GM23248 (cell line): ENCODE data around the gene CHGA.

Source experiments
- EZH2 ChIP-seq: fragments of 200-600 bp; sonication (generic); IDR thresholded peaks from 2 replicates; pipeline ENCODE4 v1.6.1; 2018; ENCODE audit warnings: antibody characterized with exemption, mild to moderate bottlenecking; ENCODE audit not compliant: insufficient read depth, poor library complexity, severe bottlenecking
- EZH2phosphoT487 ChIP-seq: fragments of 200-600 bp; sonication (generic); IDR thresholded peaks from 2 replicates; pipeline ENCODE4 v1.6.1; 2018; ENCODE audit warnings: antibody characterized with exemption, moderate library complexity, mild to moderate bottlenecking, low read depth; ENCODE audit not compliant: insufficient read depth

GRCh38 chr14:92922155-92922735, 705 bp upstream of the CHGA start:
- no peak for TF ChIP-seq EZH2phosphoT487
- no peak for TF ChIP-seq EZH2
